ENCODE data around the gene PRCC. TPM values are rescaled to one million over a fixed set of nuclear protein-coding genes. Genes with fewer than 3 reads are reported as not detected.

Gene PRCC
- total and polyA plus RNA-seq, 2 of the 4 experiments (the other 2 are of a cell fraction): 10.6 to 59.6 TPM

- TF ChIP-seq RFX5 (IDR thresholded peaks at IDR 0.05; ENCODE audit: low read depth, low read length) (no peak), SMC3 (IDR thresholded peaks at IDR 0.05; ENCODE audit: low read depth, low read length) (no peak)
Measured at GRCh38 chr1:156751757-156752481, 15.4 kb upstream of the PRCC start (continued).

GRCh38 chr1:156752843-156753482, 14.4 kb upstream of the PRCC start:
- no peaks in the 10 kb centered on the region for H3K36me3 ChIP-seq (ENCODE audit: control insufficient read depth, insufficient read depth, low read length)
- peaks cover 10 to 41% of the 10 kb centered on the region in 2 experiments for H3K79me1 ChIP-seq (ENCODE audit: low read depth in 1 of 2, low read length in 2 of 2)
- H3K14ac ChIP-seq (replicated peaks; ENCODE audit: low read depth, low read length): peak overlapping the region; percentile 14; the same call in 1 of the 2 replicates
- 0 out of 2 replicates have a peak, but pooled peaks cover 11% of the 10 kb centered on the region for H3K9me1 ChIP-seq (ENCODE audit: insufficient read depth, low read length)
- CTCF ChIA-PET: interaction anchor here (1.0 kb wide), 1 partner anchor 14 kb away, joined by 3 read pairs; no protein-coding TSS in a partner anchor
- no TSS peak for BruUV-seq (replicated peaks)
- peak overlapping the region; percentile 90 for H3K4me2 ChIP-seq (ENCODE audit: low read depth, low read length)
- peak; percentile 64 for DNase-seq
- peak overlapping the region in 1 of 2 experiments; percentile 9; a peak in 1 of 4 replicates for H4K8ac ChIP-seq (ENCODE audit: low read depth in 2 of 2, low read length in 2 of 2)
- peak overlapping the region; percentile 29; the same call in 1 of the 2 replicates for H4K5ac ChIP-seq (ENCODE audit: low read depth, low read length)
- peak overlapping the region; percentile 19; the same call in 1 of the 2 replicates for H4K91ac ChIP-seq (ENCODE audit: insufficient read depth, low read depth, low read length)
- H3K4ac ChIP-seq (ENCODE audit: low read depth, low read length): peak overlapping the region; percentile 47
- H2AK9ac ChIP-seq (replicated peaks; ENCODE audit: low read depth, low read length, poor library complexity): no peak overlapping the region
- dilution Hi-C loops (cut with HindIII; ENCODE audit: low sequenced_read_pairs, unreplicated experiment) (no loop called here), intact Hi-C loops (cut with micrococcal nuclease) (loop anchor here (2.0 kb wide), 1 partner anchor 14 kb away; the partner anchor contains the start of gene PRCC), in situ Hi-C loops (cut with MboI; ENCODE audit: low sequenced_read_pairs) (no loop called here)
- no peak overlapping the region for H2BK120ac ChIP-seq (ENCODE audit: low read depth, low read length)
- peak overlapping the region; percentile 56; the same call in 1 of the 2 replicates for H3K27ac ChIP-seq (ENCODE audit: insufficient read depth, low read length)
- H2BK20ac ChIP-seq (ENCODE audit: low read depth, low read length): no peak overlapping the region
- H3K9ac ChIP-seq (ENCODE audit: low read depth, low read length): peak overlapping the region; percentile 39; the same call in 1 of the 2 replicates
- H3K4me1 ChIP-seq (ENCODE audit: control insufficient read depth, insufficient read depth, low read length): peaks cover 23% of the 10 kb centered on the region
- H3K27me3 ChIP-seq (ENCODE audit: control insufficient read depth, insufficient read depth, low read length): no peaks in the 10 kb centered on the region
- H2BK5ac ChIP-seq (ENCODE audit: low read depth, low read length, poor library complexity, severe bottlenecking): peak overlapping the region; percentile 22
- peak overlapping the region; percentile 45; the same call in 1 of the 2 replicates for H3K18ac ChIP-seq (ENCODE audit: low read depth, low read length)
- no peak overlapping the region for H2AFZ ChIP-seq (replicated peaks; ENCODE audit: low read length, poor library complexity)
- peak overlapping the region; percentile 79 for H3K23ac ChIP-seq (ENCODE audit: low read depth, low read length)
- no peaks in the 10 kb centered on the region for H3K9me3 ChIP-seq (ENCODE audit: control insufficient read depth, insufficient read depth, low read length)
- H3K4me3 ChIP-seq (ENCODE audit: insufficient read depth, low read depth, low read length): peak overlapping the region; percentile 1
- POLR2A ChIA-PET (ENCODE audit: unreplicated experiment): no interaction called here
- peak overlapping the region; percentile 52; the same call in 1 of the 2 replicates for H2AK5ac ChIP-seq (ENCODE audit: low read depth, low read length)
- WGBS, 2 experiments (ENCODE audit: extremely low coverage in 2 of 2, insufficient read length in 1 of 2): 20% methylated on average over 1 of the region's 1 CpG; no CpG with 5 or more reads in 1 of the 2 experiments
- TF ChIP-seq CEBPB (IDR thresholded peaks at IDR 0.05; ENCODE audit: low read depth, low read length) (peak; percentile 82), MAFK (IDR thresholded peaks at IDR 0.05; ENCODE audit: low read depth, low read length) (no peak)
- no peaks in the 10 kb centered on the region for H4K20me1 ChIP-seq (ENCODE audit: insufficient read depth, low read length)
- H3K56ac ChIP-seq (ENCODE audit: extremely low read depth, insufficient read depth, low read length): no peak overlapping the region
- no peak for ATAC-seq (ENCODE audit: low read depth)
- peak overlapping the region; percentile 30; the same call in 1 of the 3 replicates for H2BK15ac ChIP-seq (ENCODE audit: low read depth, low read length)

Data from IMR-90 (cell line).